ENCODE data around the gene GAGE10.
A peak's percentile ranks its signal among the peaks of the same experiment; 100 is the strongest.

Gene GAGE10

GRCh38 chrX:49303346-49303745, at the start of gene GAGE10:
TSS of gene GAGE10 (plus strand) at chrX:49303646. CDS start at chrX:49304860, 1,214 bp downstream.
- DNase-seq (ENCODE audit: low read depth) = no peak

DNA sequence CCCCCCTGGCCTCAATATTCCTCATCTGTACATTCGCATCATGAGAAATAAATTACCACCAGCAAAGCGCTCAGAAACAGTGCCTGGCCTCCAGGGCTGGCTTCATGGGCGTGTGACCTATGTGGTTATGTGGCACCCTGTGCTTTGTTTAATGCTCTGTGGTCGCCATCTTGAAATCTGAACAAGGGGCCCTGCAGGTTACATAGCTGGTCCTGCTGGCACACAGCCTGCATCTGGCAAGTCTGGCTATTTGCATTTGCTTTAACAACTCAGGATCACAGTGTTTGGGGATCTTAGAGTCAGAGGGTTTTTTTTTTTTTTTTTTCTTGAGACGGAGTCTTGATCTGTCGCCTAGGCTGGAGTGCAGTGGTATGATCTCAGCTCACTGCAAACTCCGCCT, 48.8 kb upstream of the GAGE10 start:
- no peak for DNase-seq (ENCODE audit: low read depth)

DNA sequence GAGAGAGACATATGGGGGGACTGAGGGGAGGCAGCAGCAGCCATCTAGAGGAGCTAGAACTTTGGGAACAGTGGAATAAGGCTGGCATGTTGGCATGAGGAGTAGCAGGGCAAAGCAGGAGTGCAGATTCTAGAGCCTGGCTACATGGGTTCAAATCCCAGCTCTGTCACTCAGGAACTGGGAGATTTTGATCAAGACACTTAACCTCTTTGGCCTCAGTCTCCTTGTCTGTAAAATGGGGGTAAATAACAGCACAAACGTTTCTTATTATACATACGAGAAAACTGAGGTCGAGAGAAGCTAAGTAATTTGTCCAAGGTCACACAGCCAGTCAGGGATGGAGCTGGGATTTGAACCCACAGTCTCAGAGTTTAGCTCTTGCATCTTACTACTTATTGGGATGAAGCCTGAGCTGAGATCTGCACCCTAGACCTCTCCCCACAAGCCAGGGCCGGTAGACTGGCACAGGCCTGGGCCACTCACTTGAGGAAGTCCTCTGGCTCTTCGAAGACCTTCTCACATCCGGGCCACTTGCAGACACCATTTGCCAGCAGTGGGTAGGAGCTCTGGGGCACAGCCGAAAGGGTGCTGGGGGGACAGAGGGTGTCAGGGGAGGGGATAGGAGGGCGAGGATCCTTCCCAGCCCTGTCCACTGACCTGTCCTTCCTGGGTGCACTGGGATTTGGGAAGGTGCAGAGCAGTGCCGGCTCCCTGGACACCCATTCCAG, 47.0 kb upstream of the GAGE10 start:
- DNase-seq (ENCODE audit: low read depth) = no peak

- DNase-seq (ENCODE audit: low read depth) = no peak
These were observed 46.2 kb upstream of the GAGE10 start for GRCh38 chrX:49257074-49257790.

DNA sequence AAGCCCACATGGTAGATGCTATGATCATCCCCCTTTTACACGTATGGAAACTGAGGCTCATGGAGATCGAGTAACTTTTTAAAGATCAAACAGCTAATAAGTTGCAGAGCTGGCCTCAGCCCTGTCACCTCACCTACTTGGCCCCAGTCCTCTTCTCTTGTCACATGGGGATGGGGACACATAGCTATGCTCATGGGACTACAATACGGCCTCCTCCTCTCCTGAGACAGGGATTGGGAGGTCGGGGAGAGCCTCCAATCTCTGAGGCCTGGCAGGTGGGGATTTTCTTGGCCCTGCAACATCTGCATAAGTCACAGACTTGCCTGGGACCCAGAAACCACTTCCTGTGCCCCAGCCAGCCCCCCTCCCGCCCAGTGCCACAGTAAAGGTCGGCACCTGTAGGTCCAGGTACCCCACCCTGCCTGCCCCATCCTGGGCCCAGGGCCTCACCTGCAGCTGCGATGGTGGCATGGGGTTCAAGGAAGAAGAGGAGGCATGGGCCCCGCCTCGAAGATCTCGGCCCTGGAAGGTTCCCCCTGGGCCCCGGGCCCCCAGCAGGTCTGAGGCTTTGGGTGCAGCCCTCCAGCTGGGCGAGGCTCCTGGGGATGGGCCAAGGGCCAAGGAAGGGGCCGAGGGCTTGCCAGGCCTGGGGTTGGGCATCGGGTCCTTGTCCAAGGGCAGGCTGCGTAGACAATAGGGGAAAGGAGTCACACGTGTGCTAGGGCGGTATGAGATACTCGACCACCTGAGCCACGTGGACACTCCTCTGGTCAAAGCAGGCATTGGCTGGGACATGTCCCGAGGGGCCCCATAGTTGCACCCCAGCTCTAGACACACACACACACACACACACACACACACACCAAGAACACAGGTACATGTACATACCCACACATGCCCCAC, 45.3 kb upstream of the GAGE10 start:
- DNase-seq (ENCODE audit: low read depth) = no peak

GRCh38 chrX:49258749-49259124, 44.7 kb upstream of the GAGE10 start:
- no peak for DNase-seq (ENCODE audit: low read depth)

- DNase-seq (ENCODE audit: low read depth) = no peak
These were observed 43.0 kb upstream of the GAGE10 start for GRCh38 chrX:49260221-49260985.

DNA sequence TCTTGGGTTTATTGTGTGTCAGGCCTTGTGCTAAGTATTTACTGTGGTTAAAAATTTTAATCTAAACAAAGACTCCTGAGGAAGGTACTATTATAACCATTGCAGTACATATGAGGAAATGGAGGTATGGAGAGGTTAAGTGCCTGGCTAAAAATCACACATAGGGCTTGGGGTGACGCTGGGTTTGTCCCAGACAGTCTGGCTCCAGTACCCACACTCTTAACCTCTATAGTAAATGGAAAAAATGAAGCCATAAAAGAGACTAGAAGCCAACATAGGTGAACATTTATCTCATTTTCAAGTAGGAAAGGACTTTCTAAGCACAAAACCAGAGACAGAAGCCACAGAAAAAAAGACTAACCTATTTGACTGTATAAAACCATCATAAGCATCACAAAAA, 40.8 kb upstream of the GAGE10 start:
- DNase-seq (ENCODE audit: low read depth) = no peak

GRCh38 chrX:49263631-49264030, 39.8 kb upstream of the GAGE10 start:
- no peak for DNase-seq (ENCODE audit: low read depth)

DNA sequence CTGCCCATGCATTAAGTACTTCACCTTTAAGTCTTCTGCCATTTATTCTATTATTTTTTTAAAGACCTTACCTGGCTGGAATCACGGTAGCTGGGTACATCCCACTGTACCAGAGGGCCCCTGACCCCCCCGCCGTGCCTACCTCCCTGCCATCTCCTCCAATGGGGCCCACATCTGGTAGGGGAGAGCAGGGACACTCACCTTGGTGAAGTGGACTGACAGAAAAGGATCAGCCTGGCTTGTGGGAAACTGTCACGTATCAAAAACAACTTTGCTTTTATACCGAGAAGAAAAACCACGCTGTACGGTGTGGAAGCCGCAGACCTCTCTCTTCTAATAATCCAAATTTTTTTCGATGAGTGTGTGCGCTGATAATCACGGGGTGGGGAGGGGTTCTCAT, 39.0 kb upstream of the GAGE10 start, which contains the start of gene FOXP3:
Gene FOXP3 (minus strand): TSS at position 251 of the 400 bp plus-strand sequence. CDS start 6,205 bp downstream, outside the sequence.
- no peak for DNase-seq (ENCODE audit: low read depth)

DNA sequence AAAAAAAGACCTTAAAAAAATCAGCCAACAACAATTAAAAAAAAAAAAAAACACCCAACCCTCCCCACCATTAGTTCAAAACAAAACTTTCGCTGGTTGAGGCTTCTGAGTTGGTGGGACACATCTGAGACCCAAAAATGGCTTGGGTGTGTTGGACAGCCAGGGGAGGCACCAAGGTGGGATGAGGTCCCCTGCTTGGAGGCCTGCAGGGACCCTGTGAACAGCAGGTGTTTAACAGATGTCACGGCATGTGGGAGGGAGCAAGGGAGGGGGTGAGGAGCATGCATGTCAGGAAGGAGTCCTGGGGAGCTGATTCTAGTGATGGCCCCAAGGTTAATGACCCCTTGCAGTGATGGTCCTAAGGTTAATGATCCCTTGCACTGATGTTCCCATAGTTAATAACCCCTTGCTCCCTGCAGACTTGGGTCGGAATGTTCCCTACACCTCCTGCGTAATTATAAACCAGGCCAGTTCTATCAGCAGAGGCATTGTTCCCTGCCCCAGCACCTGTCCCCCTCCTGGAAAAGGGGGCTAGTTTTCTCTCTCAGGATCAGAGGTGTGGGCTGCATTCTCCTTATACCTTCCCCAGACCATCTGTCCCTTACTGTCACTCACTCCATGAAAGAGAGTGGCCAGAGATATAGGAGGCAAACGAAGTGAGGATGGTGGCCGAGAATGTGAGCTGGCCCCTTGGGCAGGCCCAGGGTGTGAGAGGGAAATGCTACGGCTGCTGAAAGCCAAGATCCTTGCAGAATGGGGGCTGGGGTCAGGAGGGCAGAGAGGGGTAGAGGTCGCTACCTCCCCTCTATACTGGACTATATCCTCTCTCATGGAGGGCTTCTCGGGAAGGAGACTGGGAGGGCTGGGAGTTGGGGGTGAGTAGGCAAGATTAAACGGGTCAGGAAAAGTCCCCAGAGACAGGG, 36.7 kb upstream of the GAGE10 start:
- DNase-seq (ENCODE audit: low read depth) = no peak

- no peak for DNase-seq (ENCODE audit: low read depth)
These were observed 34.8 kb upstream of the GAGE10 start for GRCh38 chrX:49268702-49269009.

GRCh38 chrX:49269010-49269766, 34.3 kb upstream of the GAGE10 start:
- DNase-seq (ENCODE audit: low read depth) = peak; percentile 83

DNA sequence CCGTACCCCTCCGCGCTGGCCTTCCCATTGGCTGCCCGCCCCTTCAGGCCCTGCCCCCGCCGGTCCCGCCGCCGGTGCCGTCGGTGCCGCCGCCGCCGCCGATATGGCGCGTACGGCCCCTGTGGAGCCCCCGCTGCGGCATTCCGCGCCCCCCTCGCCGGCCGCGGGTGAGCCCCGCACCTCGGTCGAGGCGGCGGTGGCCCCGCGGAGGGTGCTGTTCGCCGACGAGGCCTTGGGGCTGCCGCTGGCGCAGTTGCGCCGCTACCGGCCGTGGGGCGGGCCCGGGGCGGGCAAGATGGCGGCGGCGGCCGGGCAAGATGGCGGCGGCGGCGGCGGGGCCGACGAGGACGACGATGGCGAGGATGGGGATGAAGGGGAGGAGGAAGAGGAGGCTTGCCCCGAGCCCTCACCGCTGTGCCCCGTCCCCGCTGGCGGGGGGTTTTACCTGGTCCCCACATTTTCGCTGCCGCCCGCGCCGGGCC, 33.6 kb upstream of the GAGE10 start, which contains the start of gene PPP1R3F:
Gene PPP1R3F (plus strand): TSS at position 27 of the 482 bp plus-strand sequence. CDS start 77 bp downstream, at position 104.
- no peak for DNase-seq (ENCODE audit: low read depth)

DNA sequence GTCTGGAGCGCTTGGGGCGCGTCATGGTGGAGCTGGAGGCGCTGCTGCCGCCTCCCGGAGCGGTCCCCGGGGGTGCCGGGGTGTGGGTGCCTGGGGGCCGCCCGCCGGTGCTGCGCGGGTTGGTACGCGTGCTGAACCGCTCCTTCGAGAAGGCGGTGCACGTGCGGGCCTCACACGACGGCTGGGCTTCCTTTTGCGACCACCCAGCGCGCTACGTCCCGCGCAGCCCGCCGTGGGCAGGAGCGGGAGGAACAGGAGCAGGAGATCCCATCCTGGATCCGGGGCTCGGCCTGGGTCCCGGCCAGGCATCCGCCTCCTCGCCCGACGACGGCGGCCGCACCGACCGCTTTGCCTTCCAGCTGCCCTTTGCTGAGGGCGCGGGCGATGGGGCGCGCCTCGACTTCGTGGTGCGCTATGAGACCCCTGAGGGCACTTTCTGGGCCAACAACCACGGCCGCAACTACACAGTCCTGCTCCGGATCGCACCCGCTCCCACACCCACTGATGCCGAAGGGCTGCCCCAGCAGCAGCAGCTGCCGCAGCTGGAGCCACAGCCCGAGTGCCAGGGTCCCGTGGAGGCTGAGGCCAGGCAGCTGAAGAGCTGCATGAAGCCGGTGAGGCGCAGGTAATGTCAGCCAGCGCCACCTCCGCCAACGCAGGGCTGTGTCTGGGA, 33.1 kb upstream of the GAGE10 start:
- DNase-seq (ENCODE audit: low read depth) = no peak

DNA sequence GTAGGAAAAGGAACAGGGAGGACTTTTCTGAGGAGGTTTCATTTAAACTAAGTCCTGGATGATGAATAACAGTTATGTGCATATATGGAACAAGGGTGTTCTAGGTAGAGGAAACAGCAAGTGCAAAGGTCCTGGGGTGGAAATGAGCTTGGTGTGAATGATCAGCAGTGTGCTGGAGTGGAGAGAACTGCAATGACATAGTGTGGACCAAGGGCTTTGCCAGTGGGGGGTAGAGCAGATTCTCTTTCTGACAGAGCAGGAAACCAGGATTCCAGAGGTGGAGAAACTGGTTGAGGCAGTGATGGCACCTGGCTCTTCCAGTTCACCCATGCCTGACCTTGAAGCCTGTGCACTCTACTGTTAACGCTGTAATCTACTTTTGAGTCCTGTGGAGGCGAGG, 32.1 kb upstream of the GAGE10 start:
- no peak for DNase-seq (ENCODE audit: low read depth)

- no peak for DNase-seq (ENCODE audit: low read depth)
These were observed 31.0 kb upstream of the GAGE10 start for GRCh38 chrX:49272421-49272820.

GRCh38 chrX:49273181-49273727, 30.2 kb upstream of the GAGE10 start:
- DNase-seq (ENCODE audit: low read depth) = no peak

DNA sequence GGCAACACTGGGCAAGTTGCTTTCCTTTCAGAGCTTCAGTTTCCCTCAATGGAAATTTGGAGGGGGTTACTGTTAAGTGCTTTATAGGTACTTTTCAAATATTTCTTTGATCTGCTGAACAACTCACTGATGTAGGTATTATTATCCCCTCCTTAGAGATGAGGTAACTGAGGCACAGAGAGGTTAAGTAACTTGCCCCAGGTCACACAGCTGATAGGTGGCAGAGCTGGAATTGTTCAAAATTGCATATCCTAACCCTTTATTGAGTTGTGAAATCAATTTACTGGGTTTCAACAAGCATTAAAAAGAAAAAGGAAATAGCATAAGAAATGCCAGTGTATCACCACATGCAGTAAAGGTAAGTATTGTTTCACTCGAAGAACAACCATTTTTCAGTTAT, 27.2 kb upstream of the GAGE10 start:
- no peak for DNase-seq (ENCODE audit: low read depth)
